ENCODE results near the gene RNFT2. TPM values are rescaled to one million over a fixed set of nuclear protein-coding genes. Genes with fewer than 3 reads are reported as not detected.

The RNFT2 gene
- total RNA-seq, 1 experiment from 2014 or later = 34.9 TPM

DNA sequence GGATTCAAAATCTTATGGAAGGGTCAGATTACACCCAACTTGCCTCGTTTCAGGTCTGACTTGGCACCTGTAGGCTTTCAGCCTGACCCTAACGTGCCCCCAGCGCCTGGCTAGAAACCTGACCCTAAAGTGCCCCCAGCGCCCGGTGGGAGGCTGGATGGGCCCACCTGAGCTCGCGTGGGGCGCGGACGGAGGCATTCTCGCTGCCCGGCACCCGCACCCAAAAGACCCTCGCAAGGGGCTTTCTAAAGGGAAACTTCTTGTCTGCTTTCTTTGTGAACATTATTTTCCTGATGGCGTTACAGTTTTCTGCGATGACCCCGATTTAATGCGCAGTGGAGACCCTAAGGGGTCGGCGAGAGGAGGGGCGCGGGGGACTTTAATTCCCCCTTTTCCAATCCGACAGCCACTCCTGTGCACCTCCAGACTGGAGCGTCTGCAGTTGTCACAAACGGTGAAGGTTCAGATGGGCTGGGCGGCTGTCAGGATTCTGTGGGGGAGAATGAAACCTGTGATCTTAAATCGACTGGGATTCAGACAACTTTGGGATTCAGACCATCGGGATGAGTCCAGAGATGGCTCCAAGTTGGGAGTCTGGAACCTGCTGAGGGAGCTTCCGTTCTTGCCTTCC is 143.9 kb downstream of the RNFT2 start:
- H3K9me3 ChIP-seq (ENCODE audit: control insufficient read depth in 1 of 2, insufficient read depth in 1 of 2, low read depth in 1 of 2, low read length in 2 of 2) = no peaks in the 10 kb centered on the region
- peaks cover 14 to 32% of the 10 kb centered on the region in 2 experiments; a peak in 3 of 4 replicates for H3K4me1 ChIP-seq (ENCODE audit: control insufficient read depth in 1 of 2, insufficient read depth in 2 of 2, low read length in 2 of 2)
- no peaks in the 10 kb centered on the region for H3K36me3 ChIP-seq (ENCODE audit: control insufficient read depth in 1 of 2, insufficient read depth in 2 of 2, low read length in 2 of 2)
- POLR2A ChIA-PET = interaction anchor here (1.0 kb wide), 1 partner anchor 375 kb away, joined by 4 read pairs; no protein-coding TSS in a partner anchor
- BruUV-seq (replicated peaks) = no TSS peak
- no peak for ATAC-seq
- H3K9ac ChIP-seq (ENCODE audit: low read length) = no peak overlapping the region
- CTCF ChIA-PET = interaction anchor here (0.6 to 1.9 kb wide), 5 partner anchors 9 to 178 kb away, joined by 3 to 17 read pairs (median 15); no protein-coding TSS in a partner anchor
- intact Hi-C loops (cut with micrococcal nuclease) = loop anchor here (2.0 kb wide), 1 partner anchor 179 kb away; no protein-coding TSS in a partner anchor
- no peak for DNase-seq (ENCODE audit: low read depth, low spot score)
- no peaks in the 10 kb centered on the region for H3K9me2 ChIP-seq (ENCODE audit: insufficient read depth)
- no peaks in the 10 kb centered on the region for H3K27me3 ChIP-seq (ENCODE audit: insufficient read depth, low read length)
- H4K20me1 ChIP-seq (ENCODE audit: insufficient read depth) = no peaks in the 10 kb centered on the region
- RAD21 ChIA-PET (ENCODE audit: low non-redundant PET in 1 of 2, low total read pairs in 2 of 2, uncharacterized antibody in 2 of 2, unreplicated experiment in 2 of 2) = interaction anchor here (0.6 kb wide), 2 partner anchors 27 to 173 kb away, joined by 3 to 4 read pairs; no protein-coding TSS in a partner anchor
- H3K4me3 ChIP-seq (replicated peaks in 1 of 2; ENCODE audit: low read depth in 1 of 2, low read length in 2 of 2) = peak overlapping the region in 1 of 2 experiments; percentile 61; a peak in 1 of 4 replicates
- TF ChIP-seq FOSL1 (IDR thresholded peaks at IDR 0.05; ENCODE audit: low read depth) = no peak
- TF ChIP-seq ZFX (IDR thresholded peaks at IDR 0.05) = no peak
- TF ChIP-seq CBX3 (IDR thresholded peaks at IDR 0.05; ENCODE audit: low read depth) = no peak
- TF ChIP-seq, protein P1, sequence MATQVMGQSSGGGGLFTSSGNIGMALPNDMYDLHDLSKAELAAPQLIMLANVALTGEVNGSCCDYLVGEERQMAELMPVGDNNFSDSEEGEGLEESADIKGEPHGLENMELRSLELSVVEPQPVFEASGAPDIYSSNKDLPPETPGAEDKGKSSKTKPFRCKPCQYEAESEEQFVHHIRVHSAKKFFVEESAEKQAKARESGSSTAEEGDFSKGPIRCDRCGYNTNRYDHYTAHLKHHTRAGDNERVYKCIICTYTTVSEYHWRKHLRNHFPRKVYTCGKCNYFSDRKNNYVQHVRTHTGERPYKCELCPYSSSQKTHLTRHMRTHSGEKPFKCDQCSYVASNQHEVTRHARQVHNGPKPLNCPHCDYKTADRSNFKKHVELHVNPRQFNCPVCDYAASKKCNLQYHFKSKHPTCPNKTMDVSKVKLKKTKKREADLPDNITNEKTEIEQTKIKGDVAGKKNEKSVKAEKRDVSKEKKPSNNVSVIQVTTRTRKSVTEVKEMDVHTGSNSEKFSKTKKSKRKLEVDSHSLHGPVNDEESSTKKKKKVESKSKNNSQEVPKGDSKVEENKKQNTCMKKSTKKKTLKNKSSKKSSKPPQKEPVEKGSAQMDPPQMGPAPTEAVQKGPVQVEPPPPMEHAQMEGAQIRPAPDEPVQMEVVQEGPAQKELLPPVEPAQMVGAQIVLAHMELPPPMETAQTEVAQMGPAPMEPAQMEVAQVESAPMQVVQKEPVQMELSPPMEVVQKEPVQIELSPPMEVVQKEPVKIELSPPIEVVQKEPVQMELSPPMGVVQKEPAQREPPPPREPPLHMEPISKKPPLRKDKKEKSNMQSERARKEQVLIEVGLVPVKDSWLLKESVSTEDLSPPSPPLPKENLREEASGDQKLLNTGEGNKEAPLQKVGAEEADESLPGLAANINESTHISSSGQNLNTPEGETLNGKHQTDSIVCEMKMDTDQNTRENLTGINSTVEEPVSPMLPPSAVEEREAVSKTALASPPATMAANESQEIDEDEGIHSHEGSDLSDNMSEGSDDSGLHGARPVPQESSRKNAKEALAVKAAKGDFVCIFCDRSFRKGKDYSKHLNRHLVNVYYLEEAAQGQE (IDR thresholded peaks at IDR 0.05; ENCODE audit: low read depth) = no peak
- TF ChIP-seq EZH2 (IDR thresholded peaks at IDR 0.05) = no peak
- no peak for TF ChIP-seq ELF1 (IDR thresholded peaks at IDR 0.05; ENCODE audit: borderline replicate concordance, low read depth)
- no peak for TF ChIP-seq SRF (IDR thresholded peaks at IDR 0.05; ENCODE audit: low read depth)
- TF ChIP-seq POLR2AphosphoS5 (IDR thresholded peaks at IDR 0.05; ENCODE audit: low read depth, low read length) = no peak
- TF ChIP-seq SIN3A (IDR thresholded peaks at IDR 0.05; ENCODE audit: low read depth) = no peak
- no peak for TF ChIP-seq POLR2A (IDR thresholded peaks at IDR 0.05; ENCODE audit: borderline replicate concordance, extremely low read depth, insufficient read depth, insufficient read length)
- no peak for TF ChIP-seq CEBPB (IDR thresholded peaks at IDR 0.05; ENCODE audit: low read depth)
- TF ChIP-seq, protein P2, sequence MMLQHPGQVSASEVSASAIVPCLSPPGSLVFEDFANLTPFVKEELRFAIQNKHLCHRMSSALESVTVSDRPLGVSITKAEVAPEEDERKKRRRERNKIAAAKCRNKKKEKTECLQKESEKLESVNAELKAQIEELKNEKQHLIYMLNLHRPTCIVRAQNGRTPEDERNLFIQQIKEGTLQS (IDR thresholded peaks at IDR 0.05) = no peak
- TF ChIP-seq JUND (IDR thresholded peaks at IDR 0.05) = no peak
- H2AFZ ChIP-seq (ENCODE audit: low read depth, low read length, poor library complexity, severe bottlenecking) = no peak overlapping the region
- no peaks in the 10 kb centered on the region for H3K79me2 ChIP-seq (ENCODE audit: insufficient read depth, low read length)
- H3K27ac ChIP-seq (ENCODE audit: low read depth, low read length) = no peak overlapping the region
- peak overlapping the region; percentile 87 for H3K4me2 ChIP-seq (ENCODE audit: low read length)

Measured in HCT116 (cell line).